GM12878 (cell line): ENCODE measurements around the gene SLC35F3. TPM values are rescaled to one million over a fixed set of nuclear protein-coding genes. Genes with fewer than 3 reads are reported as not detected.

ENCODE experiments used
- ATAC-seq: fragments of 200-7000 bp; cut with Tn5 transposase; 3 replicates; pipeline ENCODE4 v1.9.1; 2020; ENCODE audit warnings: mild to moderate bottlenecking, moderate library complexity
- BruUV-seq: library from RNA; stranded (reverse); fragments of 400-500 nt; replicated peaks from 2 replicates; lab custom pipeline; 2021; lab: Mats Ljungman, UMichigan
- CTCF ChIA-PET: fragments of 300-600 bp; sonication (Branson Sonifier 250); formaldehyde crosslinking; extraction: SDS; loops from one replicate; lab custom pipeline; 2021; ENCODE audit warnings: inconsistent platforms; lab: Yijun Ruan, JAX
- POLR2A ChIA-PET: fragments of 350-600 bp; formaldehyde crosslinking; extraction: SDS; loops from one replicate; lab custom pipeline; 2021; ENCODE audit warnings: inconsistent platforms; lab: Charles Lee
- RAD21 ChIA-PET: fragments of 300-600 bp; sonication (Branson Sonifier 250); formaldehyde crosslinking; loops from one replicate; lab custom pipeline; 2023; ENCODE audit warnings: antibody characterized with exemption; ENCODE audit not compliant: unreplicated experiment; lab: Charles Lee
- SMC1A ChIA-PET: fragments of 300-600 bp; sonication (Branson Sonifier 250); formaldehyde crosslinking; loops from one replicate; lab custom pipeline; 2023; ENCODE audit not compliant: unreplicated experiment, uncharacterized antibody; lab: Charles Lee
- DNase-seq: peaks from one replicate; pipeline ENCODE4 v3.0.0-alpha.2; 2011; ENCODE audit warnings: low read depth, low spot score
- FAIRE-seq: peaks from 3 replicates; lab custom pipeline; 2011; peaks lifted over from hg19 to GRCh38; lab: Jason Lieb, UNC
- H2AFZ ChIP-seq: 2 replicates; pipeline ENCODE4 v1.6.0; 2011; ENCODE audit warnings: low read depth, low read length, control low read depth; ENCODE audit not compliant: control insufficient read depth
- H3K27ac ChIP-seq: 2 replicates; pipeline ENCODE4 v1.5.1; 2011; ENCODE audit warnings: control low read depth; ENCODE audit not compliant: control insufficient read depth, insufficient read depth
- H3K27me3 ChIP-seq, 2 experiments: replicated peaks in 1 of 2; 2 replicates each; pipeline versions ENCODE4 v1.6.0 to v1.6.1; 2011; ENCODE audit warnings: low read length in 1 of 2; ENCODE audit not compliant: control insufficient read depth in 2 of 2, insufficient read depth in 2 of 2
- H3K36me3 ChIP-seq, 2 experiments: 2 replicates each; pipeline ENCODE4 v1.5.1; 2011; ENCODE audit warnings: low read length in 1 of 2; ENCODE audit not compliant: control insufficient read depth in 2 of 2, insufficient read depth in 2 of 2
- H3K4me1 ChIP-seq: 2 replicates; pipeline ENCODE4 v1.6.1; 2011; ENCODE audit warnings: mild to moderate bottlenecking, low read length, moderate library complexity, mixed read lengths; ENCODE audit not compliant: control insufficient read depth, insufficient read depth
- H3K4me2 ChIP-seq: 2 replicates; pipeline ENCODE4 v1.6.0; 2011; ENCODE audit warnings: control low read depth; ENCODE audit not compliant: control insufficient read depth, insufficient read depth
- H3K4me3 ChIP-seq: fragments of 200-600 bp; sonication (generic); 2 replicates; pipeline ENCODE4 v1.5.1; 2016
- H3K79me2 ChIP-seq: 2 replicates; pipeline ENCODE4 v1.6.0; 2011; ENCODE audit warnings: low read length; ENCODE audit not compliant: control insufficient read depth, insufficient read depth
- H3K9ac ChIP-seq: 2 replicates; pipeline ENCODE4 v1.8.0; 2011; ENCODE audit warnings: low read length, control low read depth, mixed read lengths; ENCODE audit not compliant: control insufficient read depth, insufficient read depth
- H3K9me3 ChIP-seq: replicated peaks from 3 replicates; pipeline ENCODE4 v1.5.1; 2011; ENCODE audit warnings: mild to moderate bottlenecking, low read length; ENCODE audit not compliant: control insufficient read depth, insufficient read depth
- H4K20me1 ChIP-seq: 2 replicates; pipeline ENCODE4 v1.6.0; 2011; ENCODE audit not compliant: control insufficient read depth, insufficient read depth
- BHLHE40 ChIP-seq, 2 experiments: fragments of 450-650 bp in 1 of 2; IDR thresholded peaks; 2 replicates each; pipeline ENCODE4 v1.6.1; 2011 to 2017; ENCODE audit warnings: low read depth in 2 of 2, borderline replicate concordance in 1 of 2, improper control_type of control experiment in 1 of 2, low read length in 1 of 2, mild to moderate bottlenecking in 1 of 2
- CBFB ChIP-seq: IDR thresholded peaks from 2 replicates; pipeline ENCODE4 v1.6.1; 2016; ENCODE audit warnings: antibody characterized with exemption, low read depth
- EZH2 ChIP-seq: IDR thresholded peaks from 2 replicates; pipeline ENCODE4 v1.6.1; 2012; ENCODE audit warnings: low read depth, mild to moderate bottlenecking, control low read depth, inconsistent platforms, low read length, borderline replicate concordance; ENCODE audit not compliant: control insufficient read depth
- HCFC1 ChIP-seq: fragments of 150-350 bp; IDR thresholded peaks from 2 replicates; pipeline ENCODE4 v1.6.1; 2014; ENCODE audit warnings: low read length
- IKZF2 ChIP-seq, 2 experiments: fragments of 450-650 bp; IDR thresholded peaks; 2 replicates each; pipeline ENCODE4 v1.6.1; 2017; ENCODE audit warnings: mild to moderate bottlenecking in 2 of 2, moderate library complexity in 2 of 2
- POU2F2 ChIP-seq: IDR thresholded peaks from 3 replicates; pipeline ENCODE4 v1.6.1; 2011; ENCODE audit warnings: low read depth, mild to moderate bottlenecking, low read length, borderline replicate concordance
- RAD51 ChIP-seq: fragments of 450-650 bp; IDR thresholded peaks from 2 replicates; pipeline ENCODE4 v1.6.1; 2016; ENCODE audit warnings: moderate library complexity, mild to moderate bottlenecking, inconsistent platforms
- TCF7 ChIP-seq: IDR thresholded peaks from 2 replicates; pipeline ENCODE4 v1.6.1; 2014; ENCODE audit warnings: antibody characterized with exemption, borderline replicate concordance
- ZBED1 ChIP-seq: IDR thresholded peaks from 2 replicates; pipeline ENCODE4 v1.6.1; 2016; ENCODE audit warnings: borderline replicate concordance
- ZBTB33 ChIP-seq: fragments of 450-650 bp; IDR thresholded peaks from 2 replicates; pipeline ENCODE4 v1.6.1; 2017; ENCODE audit warnings: mild to moderate bottlenecking
- ZNF687 ChIP-seq: fragments of 450-650 bp; IDR thresholded peaks from 2 replicates; pipeline ENCODE4 v1.6.1; 2017; ENCODE audit warnings: mild to moderate bottlenecking, moderate library complexity
- WGBS: methylation state at CpG from one replicate; pipeline ENCODE4 v1.1.6; 2016; ENCODE audit warnings: low lambda C conversion rate; ENCODE audit not compliant: insufficient replicate concordance, insufficient coverage; ENCODE audit errors: missing lambda C conversion rate; 5-methylcytosine and 5-hydroxymethylcytosine counted together
- in situ Hi-C: fragments of 300-500 bp; cut with MboI; formaldehyde crosslinking; loops from 9 replicates; pipeline ENCODE4 v1.14.3; 2018; ENCODE audit warnings: mixed read lengths
- intact Hi-C: fragments of 100-400 bp; cut with micrococcal nuclease; formaldehyde crosslinking; loops from one replicate; pipeline ENCODE4 v1.14.2; 2022; ENCODE audit not compliant: unreplicated experiment
- polyA plus RNA-seq, 11 experiments: library from polyadenylated mRNA; depleted of rRNA in 4 of 11; unstranded in 6 of 11; stranded (reverse) in 5 of 11; fragments of >200 nt; fragmentation: Nextera tagmentation in 4 of 11; fragmentation: Illumina TruSeq in 1 of 11; extraction: Ambion mirVana in 4 of 11; extraction: Trizol in 1 of 11; gene quantifications; 1 replicate in 1 of 11; 2 replicates in 10 of 11; pipeline versions ENCODE4 v1.2.1 to v1.2.3, GENCODE V29; 2011 to 2016; ENCODE audit warnings: inconsistent platforms in 2 of 11, missing spikeins in 2 of 11, low read depth in 1 of 11
- total RNA-seq, 4 experiments: library from RNA; depleted of rRNA in 3 of 4; stranded (reverse); fragments of >200 nt in 3 of 4; fragmentation: Illumina TruSeq in 1 of 4; extraction: Trizol in 1 of 4; gene quantifications; 2 replicates each; pipeline versions ENCODE4 v1.2.1 to v1.2.3, GENCODE V29; 2013 to 2021

SLC35F3 gene
- total and polyA plus RNA-seq, 10 of the 15 experiments (the other 5 are each of a cell fraction or from before 2014, with no cell fraction given) = 1.0 to 8.6 (median 5.7) TPM

GRCh38 chr1:234132795-234133194 lies 228.3 kb downstream of the SLC35F3 start:
- ATAC-seq (no peak), DNase-seq (no peak), FAIRE-seq (no peak)
- Histone ChIP-seq H3K79me2 (no peaks in the 10 kb centered on the region), H3K27ac (no peak overlapping the region), H3K4me2 (no peak overlapping the region), H3K36me3 (no peaks in the 10 kb centered on the region), H4K20me1 (no peaks in the 10 kb centered on the region), H3K4me3 (no peak overlapping the region), H3K9me3 (no peaks in the 10 kb centered on the region), H3K4me1 (no peaks in the 10 kb centered on the region), H3K9ac (no peak overlapping the region), H3K27me3 (peaks cover 0 to 3% of the 10 kb centered on the region in 2 experiments; a peak in 2 of 4 replicates), H2AFZ (no peak overlapping the region)
- ChIA-PET RAD21 (no interaction called here), SMC1A (interaction anchor here (0.7 to 1.2 kb wide), 2 partner anchors 8 to 13 kb away, joined by 3 read pairs; no protein-coding TSS in a partner anchor), POLR2A (interaction anchor here (1.0 kb wide), 1 partner anchor 8 kb away, joined by 5 read pairs; no protein-coding TSS in a partner anchor), CTCF (interaction anchor here (1.1 to 1.2 kb wide), 2 partner anchors 18 to 177 kb away, joined by 3 to 5 read pairs; no protein-coding TSS in a partner anchor)
- no TSS peak for BruUV-seq
- TF ChIP-seq ZBED1 (no peak), RAD51 (no peak)
- 27% methylated on average over 2 of the region's 2 CpGs for WGBS
- in situ Hi-C loops (no loop called here), intact Hi-C loops (no loop called here)

GRCh38 chr1:234134878-234135277 lies 230.4 kb downstream of the SLC35F3 start:
- no peak for ATAC-seq
- no peak for FAIRE-seq
- no peaks in the 10 kb centered on the region for H4K20me1 ChIP-seq
- H3K9ac ChIP-seq = no peak overlapping the region
- intact Hi-C loops = no loop called here
- CTCF ChIA-PET = no interaction called here
- no peak overlapping the region for H3K4me3 ChIP-seq
- H3K27me3 ChIP-seq = no peaks in the 10 kb centered on the region; a peak in 1 of 4 replicates
- POLR2A ChIA-PET = no interaction called here
- H3K79me2 ChIP-seq = no peaks in the 10 kb centered on the region
- SMC1A ChIA-PET = no interaction called here
- no peak for DNase-seq
- H3K4me1 ChIP-seq = no peaks in the 10 kb centered on the region
- no TSS peak for BruUV-seq
- H2AFZ ChIP-seq = no peak overlapping the region
- RAD21 ChIA-PET = no interaction called here
- no peak overlapping the region for H3K4me2 ChIP-seq
- no peaks in the 10 kb centered on the region for H3K9me3 ChIP-seq
- WGBS = 24% methylated on average over 5 of the region's 5 CpGs
- H3K27ac ChIP-seq = no peak overlapping the region
- H3K36me3 ChIP-seq = no peaks in the 10 kb centered on the region
- in situ Hi-C loops = no loop called here
- TF ChIP-seq BHLHE40 (IDR thresholded peaks at IDR 0.05; ENCODE audit: borderline replicate concordance in 1 of 2, low read depth in 2 of 2, low read length in 1 of 2) (no peak), CBFB (no peak), TCF7 (no peak), POU2F2 (no peak), IKZF2 (IDR thresholded peaks at IDR 0.05) (no peak), ZBTB33 (no peak), EZH2 (no peak), HCFC1 (no peak), ZNF687 (no peak)
